ENCODE data around the gene SPDYE3. TPM values are rescaled to one million over a fixed set of nuclear protein-coding genes. Genes with fewer than 3 reads are reported as not detected.
"Not testable (repeated sequence)": the region's sequence is repeated elsewhere in the genome, so short reads cannot be mapped to it uniquely, and the experiment has no call there.

Gene SPDYE3
- total RNA-seq, 4 donors from 2014 or later, result not detected

DNA sequence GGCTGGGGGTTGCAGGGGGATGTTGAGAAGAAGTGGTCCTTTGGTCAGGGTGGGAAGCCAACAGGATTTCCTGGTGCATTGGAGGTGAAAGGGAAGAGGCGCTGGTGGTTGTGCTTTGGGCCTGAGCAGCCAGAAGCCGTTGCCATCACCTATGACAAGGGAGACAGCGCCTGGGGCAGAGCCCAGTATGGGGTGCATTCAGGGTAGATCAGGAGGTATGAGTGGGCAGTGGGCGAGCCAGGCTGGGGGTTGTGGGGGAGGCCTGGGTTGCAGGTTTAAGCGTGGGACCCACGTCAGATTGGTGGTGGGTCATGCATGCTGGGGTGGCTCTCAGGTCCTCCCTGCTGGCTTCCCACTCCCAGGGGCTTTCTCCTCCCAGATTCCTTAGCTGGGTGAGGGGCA, 44.2 kb downstream of the SPDYE3 start:
- intact Hi-C loops (cut with DNase I), result no loop called here
- H3K27me3 ChIP-seq, result no peaks in the 10 kb centered on the region
- TF ChIP-seq POLR2A (IDR thresholded peaks at IDR 0.05; ENCODE audit: low read depth) (no peak), POLR2AphosphoS5 (IDR thresholded peaks at IDR 0.05) (no peak), EP300 (IDR thresholded peaks at IDR 0.05) (no peak)
- TF ChIP-seq, protein P1, sequence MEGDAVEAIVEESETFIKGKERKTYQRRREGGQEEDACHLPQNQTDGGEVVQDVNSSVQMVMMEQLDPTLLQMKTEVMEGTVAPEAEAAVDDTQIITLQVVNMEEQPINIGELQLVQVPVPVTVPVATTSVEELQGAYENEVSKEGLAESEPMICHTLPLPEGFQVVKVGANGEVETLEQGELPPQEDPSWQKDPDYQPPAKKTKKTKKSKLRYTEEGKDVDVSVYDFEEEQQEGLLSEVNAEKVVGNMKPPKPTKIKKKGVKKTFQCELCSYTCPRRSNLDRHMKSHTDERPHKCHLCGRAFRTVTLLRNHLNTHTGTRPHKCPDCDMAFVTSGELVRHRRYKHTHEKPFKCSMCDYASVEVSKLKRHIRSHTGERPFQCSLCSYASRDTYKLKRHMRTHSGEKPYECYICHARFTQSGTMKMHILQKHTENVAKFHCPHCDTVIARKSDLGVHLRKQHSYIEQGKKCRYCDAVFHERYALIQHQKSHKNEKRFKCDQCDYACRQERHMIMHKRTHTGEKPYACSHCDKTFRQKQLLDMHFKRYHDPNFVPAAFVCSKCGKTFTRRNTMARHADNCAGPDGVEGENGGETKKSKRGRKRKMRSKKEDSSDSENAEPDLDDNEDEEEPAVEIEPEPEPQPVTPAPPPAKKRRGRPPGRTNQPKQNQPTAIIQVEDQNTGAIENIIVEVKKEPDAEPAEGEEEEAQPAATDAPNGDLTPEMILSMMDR (IDR thresholded peaks at IDR 0.05), result no peak
- no peak overlapping the region for H3K27ac ChIP-seq (replicated peaks in 1 of 4)
- 81% methylated on average over 5 of the region's 6 CpGs for WGBS
- H3K4me3 ChIP-seq, result no peak overlapping the region
- no peaks in the 10 kb centered on the region for H3K9me3 ChIP-seq
- no peak for DNase-seq (ENCODE audit: extremely low spot score)
- peaks cover 0 to 8% (median 0%) of the 10 kb centered on the region in 4 donors for H3K4me1 ChIP-seq
- peaks cover 70 to 99% (median 98%) of the 10 kb centered on the region in 4 donors for H3K36me3 ChIP-seq

DNA sequence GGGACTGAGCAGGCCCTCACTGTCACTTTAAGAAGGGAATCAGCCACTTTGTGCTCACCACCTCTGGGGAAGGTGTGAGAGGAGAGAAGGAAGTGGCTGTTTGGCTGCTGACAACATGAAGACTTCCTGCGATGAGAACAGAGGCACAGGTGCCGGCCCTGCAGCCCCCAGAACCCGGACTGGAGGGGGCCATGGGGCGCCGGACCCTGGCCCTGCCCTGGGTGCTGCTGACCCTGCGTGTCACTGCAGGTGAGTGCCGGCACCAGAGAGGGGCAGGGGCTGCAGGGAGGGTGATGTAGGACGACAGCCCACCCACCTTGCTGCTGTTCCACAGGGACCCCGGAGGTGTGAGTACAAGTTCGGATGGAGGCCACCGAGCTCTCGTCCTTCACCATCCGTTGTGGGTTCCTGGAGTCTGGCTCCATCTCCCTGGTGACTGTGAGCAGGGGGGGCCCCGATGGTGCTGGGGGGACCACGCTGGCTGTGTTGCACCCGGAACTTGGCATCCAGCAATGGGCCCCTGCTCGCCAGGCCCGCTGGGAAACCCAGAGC, 44.8 kb downstream of the SPDYE3 start:
- H3K27ac ChIP-seq (replicated peaks in 1 of 4); H3K4me1 ChIP-seq; H3K27me3 ChIP-seq; H3K4me3 ChIP-seq; H3K9me3 ChIP-seq; DNase-seq (ENCODE audit: extremely low spot score); intact Hi-C loops (cut with DNase I): not testable (repeated sequence)
- H3K36me3 ChIP-seq, result peaks cover 69 to 99% (median 98%) of the 10 kb centered on the region in 4 donors
- WGBS, result 92% methylated on average over 10 of the region's 18 CpGs

DNA sequence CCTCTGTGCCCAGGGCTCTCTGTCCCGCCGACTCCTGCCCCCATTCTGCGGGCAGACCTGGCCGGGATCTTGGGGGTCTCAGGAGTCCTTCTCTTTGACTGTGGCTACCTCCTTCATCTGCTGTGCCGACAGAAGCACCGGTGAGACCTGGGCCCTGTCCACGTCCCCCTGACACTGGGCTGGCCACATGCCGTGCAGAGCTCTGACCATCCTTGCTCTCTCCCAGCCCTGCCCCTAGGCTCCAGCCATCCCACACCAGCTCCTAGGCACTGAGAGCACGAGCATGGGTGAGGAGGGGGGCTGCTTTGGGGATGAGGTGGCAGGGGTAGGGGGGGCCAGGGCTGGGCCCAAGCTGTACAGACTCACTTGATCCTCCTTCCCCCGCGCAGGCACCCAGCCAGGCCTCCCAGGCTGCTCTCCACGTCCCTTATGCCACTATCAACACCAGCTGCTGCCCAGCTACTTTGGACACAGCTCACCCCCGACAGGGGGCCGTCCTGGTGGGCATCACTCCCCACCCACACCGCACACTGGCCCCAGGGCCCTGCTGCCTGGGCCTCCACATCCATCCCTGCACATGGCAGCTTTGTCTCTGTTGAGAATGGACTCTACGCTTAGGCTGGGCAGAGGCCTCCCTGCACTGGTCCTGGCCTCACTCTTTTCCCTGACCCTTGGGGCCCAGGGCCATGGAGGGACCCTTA, 45.6 kb downstream of the SPDYE3 start:
- no peak for DNase-seq (ENCODE audit: extremely low spot score)
- intact Hi-C loops (cut with DNase I), result no loop called here
- Histone ChIP-seq H3K4me3 (no peak overlapping the region), H3K36me3 (peaks cover 68 to 99% (median 98%) of the 10 kb centered on the region in 4 donors), H3K27me3 (no peaks in the 10 kb centered on the region), H3K27ac (replicated peaks in 1 of 4) (no peak overlapping the region), H3K4me1 (no peaks in the 10 kb centered on the region), H3K9me3 (no peaks in the 10 kb centered on the region)
- 95% methylated on average over 14 of the region's 16 CpGs for WGBS
- TF ChIP-seq EP300 (IDR thresholded peaks at IDR 0.05), result no peak
- TF ChIP-seq POLR2A (IDR thresholded peaks at IDR 0.05; ENCODE audit: low read depth), result no peak
- no peak for TF ChIP-seq POLR2AphosphoS5 (IDR thresholded peaks at IDR 0.05)
- TF ChIP-seq, protein P1 (IDR thresholded peaks at IDR 0.05), result no peak

- H3K27me3 ChIP-seq, result no peaks in the 10 kb centered on the region
- intact Hi-C loops (cut with DNase I), result no loop called here
- 92% methylated on average over 6 of the region's 6 CpGs for WGBS
- no peak overlapping the region for H3K27ac ChIP-seq (replicated peaks in 1 of 4)
- no peak for TF ChIP-seq POLR2A (IDR thresholded peaks at IDR 0.05; ENCODE audit: low read depth)
- TF ChIP-seq POLR2AphosphoS5 (IDR thresholded peaks at IDR 0.05), result no peak
- no peak for TF ChIP-seq EP300 (IDR thresholded peaks at IDR 0.05)
- TF ChIP-seq, protein P1 (IDR thresholded peaks at IDR 0.05), result no peak
- no peak for DNase-seq (ENCODE audit: extremely low spot score)
- H3K4me3 ChIP-seq, result no peak overlapping the region
- no peaks in the 10 kb centered on the region for H3K4me1 ChIP-seq
- peaks cover 73 to 99% (median 98%) of the 10 kb centered on the region in 4 donors for H3K36me3 ChIP-seq
- no peaks in the 10 kb centered on the region for H3K9me3 ChIP-seq
These were observed 46.3 kb downstream of the SPDYE3 start for GRCh38 chr7:100353685-100354330.

GRCh38 chr7:100356416-100357068, 49.0 kb downstream of the SPDYE3 start:
- Histone ChIP-seq H3K27ac (replicated peaks in 1 of 4) (no peak overlapping the region), H3K4me1 (no peaks in the 10 kb centered on the region), H3K27me3 (no peaks in the 10 kb centered on the region), H3K36me3 (peaks cover 85 to 100% (median 99%) of the 10 kb centered on the region in 4 donors), H3K4me3 (no peak overlapping the region), H3K9me3 (no peaks in the 10 kb centered on the region)
- intact Hi-C loops (cut with DNase I), result loop anchor here (5.0 kb wide), 1 partner anchor 51 kb away; no protein-coding TSS in a partner anchor
- 100% methylated on average over 1 of the region's 8 CpGs for WGBS
- no peak for DNase-seq (ENCODE audit: extremely low spot score)
- TF ChIP-seq, protein P1 (IDR thresholded peaks at IDR 0.05), result no peak
- TF ChIP-seq POLR2AphosphoS5 (IDR thresholded peaks at IDR 0.05) (no peak), POLR2A (IDR thresholded peaks at IDR 0.05; ENCODE audit: low read depth) (no peak)

All from esophagus muscularis mucosa (tissue), 4 donors.